ENCODE results near the gene KCNH1.

DNA sequence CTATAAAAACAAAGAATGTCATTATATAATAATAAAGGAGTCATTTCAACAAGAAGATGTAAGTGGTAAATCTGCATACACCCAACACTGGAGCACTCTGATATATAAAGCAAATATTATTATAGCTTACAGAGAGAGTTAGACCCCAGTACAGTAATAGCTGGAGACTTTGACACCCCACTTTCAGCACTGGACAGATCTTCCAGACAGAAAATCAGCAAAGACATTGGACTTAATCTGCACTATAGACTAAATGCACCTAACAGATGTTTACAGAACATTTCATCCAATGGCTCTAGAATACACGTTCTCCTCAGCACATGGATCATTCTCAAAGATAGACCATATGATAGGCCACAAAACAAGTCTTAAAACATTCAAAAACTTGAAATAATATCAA lies 20.0 kb upstream of the KCNH1 start:
- TF ChIP-seq, protein P1, sequence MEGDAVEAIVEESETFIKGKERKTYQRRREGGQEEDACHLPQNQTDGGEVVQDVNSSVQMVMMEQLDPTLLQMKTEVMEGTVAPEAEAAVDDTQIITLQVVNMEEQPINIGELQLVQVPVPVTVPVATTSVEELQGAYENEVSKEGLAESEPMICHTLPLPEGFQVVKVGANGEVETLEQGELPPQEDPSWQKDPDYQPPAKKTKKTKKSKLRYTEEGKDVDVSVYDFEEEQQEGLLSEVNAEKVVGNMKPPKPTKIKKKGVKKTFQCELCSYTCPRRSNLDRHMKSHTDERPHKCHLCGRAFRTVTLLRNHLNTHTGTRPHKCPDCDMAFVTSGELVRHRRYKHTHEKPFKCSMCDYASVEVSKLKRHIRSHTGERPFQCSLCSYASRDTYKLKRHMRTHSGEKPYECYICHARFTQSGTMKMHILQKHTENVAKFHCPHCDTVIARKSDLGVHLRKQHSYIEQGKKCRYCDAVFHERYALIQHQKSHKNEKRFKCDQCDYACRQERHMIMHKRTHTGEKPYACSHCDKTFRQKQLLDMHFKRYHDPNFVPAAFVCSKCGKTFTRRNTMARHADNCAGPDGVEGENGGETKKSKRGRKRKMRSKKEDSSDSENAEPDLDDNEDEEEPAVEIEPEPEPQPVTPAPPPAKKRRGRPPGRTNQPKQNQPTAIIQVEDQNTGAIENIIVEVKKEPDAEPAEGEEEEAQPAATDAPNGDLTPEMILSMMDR (conservative IDR thresholded peaks at IDR 0.05; ENCODE audit: low read depth, low read length), result no peak
- TF ChIP-seq RCOR1 (IDR thresholded peaks at IDR 0.05; ENCODE audit: insufficient replicate concordance, low read length), result no peak
- TF ChIP-seq POLR2A (IDR thresholded peaks at IDR 0.05; ENCODE audit: low read depth, low read length), result no peak
- TF ChIP-seq RFX5 (IDR thresholded peaks at IDR 0.05; ENCODE audit: low read depth, low read length), result no peak
- no peak for TF ChIP-seq SMC3 (IDR thresholded peaks at IDR 0.05; ENCODE audit: low read depth, low read length)
- no peak for TF ChIP-seq CEBPB (IDR thresholded peaks at IDR 0.05; ENCODE audit: low read depth, low read length)
- TF ChIP-seq RAD21 (IDR thresholded peaks at IDR 0.05; ENCODE audit: low read length), result no peak
- no peak for TF ChIP-seq CHD1 (IDR thresholded peaks at IDR 0.05; ENCODE audit: low read depth, low read length)
- TF ChIP-seq, protein P2, sequence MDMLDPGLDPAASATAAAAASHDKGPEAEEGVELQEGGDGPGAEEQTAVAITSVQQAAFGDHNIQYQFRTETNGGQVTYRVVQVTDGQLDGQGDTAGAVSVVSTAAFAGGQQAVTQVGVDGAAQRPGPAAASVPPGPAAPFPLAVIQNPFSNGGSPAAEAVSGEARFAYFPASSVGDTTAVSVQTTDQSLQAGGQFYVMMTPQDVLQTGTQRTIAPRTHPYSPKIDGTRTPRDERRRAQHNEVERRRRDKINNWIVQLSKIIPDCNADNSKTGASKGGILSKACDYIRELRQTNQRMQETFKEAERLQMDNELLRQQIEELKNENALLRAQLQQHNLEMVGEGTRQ (IDR thresholded peaks at IDR 0.05; ENCODE audit: low read depth, low read length), result no peak
